Adrenal gland (tissue), 5 donors: ENCODE data around the gene PUS3.

Experiments used
- CTCF ChIP-seq, 6 experiments: fragments of 450-650 bp in 4 of 6; fragments of 200-600 bp in 2 of 6; sonication (generic) in 1 of 6; IDR thresholded peaks; 1 replicate in 5 of 6; 2 replicates in 1 of 6; pipeline versions ENCODE4 v1.5.1 to v1.8.0; 2016 to 2021; ENCODE audit warnings: antibody characterized with exemption in 6 of 6, mild to moderate bottlenecking in 2 of 6, moderate library complexity in 1 of 6
- POLR2A ChIP-seq, 2 donors: fragments of 450-650 bp; IDR thresholded peaks; one replicate each; pipeline ENCODE4 v1.6.1; 2017; ENCODE audit warnings: antibody characterized with exemption in 2 of 2, mild to moderate bottlenecking in 2 of 2, moderate library complexity in 1 of 2
- donor health status: DM: no; HTN: no; CAD: no.

- TF ChIP-seq POLR2A (IDR thresholded peaks at IDR 0.05), result no peak
- TF ChIP-seq CTCF (IDR thresholded peaks at IDR 0.05), result no peak
Measured at GRCh38 chr11:125881291-125881690, 21.7 kb downstream of the PUS3 start.
